SK-N-SH (cell line): ENCODE data around the gene PLD3. TPM values are rescaled to one million over a fixed set of nuclear protein-coding genes. Genes with fewer than 3 reads are reported as not detected.

ENCODE experiments used
- CTCF ChIA-PET: fragments of 300-600, 350-600 bp; formaldehyde crosslinking; extraction: SDS; loops from one replicate; lab custom pipeline; 2021; lab: Yijun Ruan, JAX
- POLR2A ChIA-PET: fragments of 350-600 bp; sonication (Branson Sonifier 250); formaldehyde crosslinking; extraction: SDS; loops from one replicate; lab custom pipeline; 2020; ENCODE audit warnings: antibody characterized with exemption, inconsistent platforms; lab: Yijun Ruan, JAX
- DNase-seq: peaks from one replicate; pipeline ENCODE4 v3.0.0; 2012
- H2AFZ ChIP-seq: fragments of 200-600 bp; sonication (generic); 2 replicates; pipeline ENCODE4 v1.8.1; 2016; ENCODE audit warnings: antibody characterized with exemption, mild to moderate bottlenecking, low read depth
- H3F3A ChIP-seq: fragments of 200-600 bp; sonication (generic); replicated peaks from 2 replicates; pipeline ENCODE3; 2016; ENCODE audit warnings: antibody characterized with exemption, mild to moderate bottlenecking; ENCODE audit not compliant: insufficient read depth
- H3K27ac ChIP-seq, 2 experiments: fragments of 200-500 bp in 1 of 2; fragments of 200-600 bp in 1 of 2; sonication (Bioruptor generic) in 1 of 2; sonication (generic), shearing (Covaris generic) in 1 of 2; 2 replicates each; pipeline versions ENCODE4 v1.5.1 to v1.6.1; 2014 to 2016; ENCODE audit warnings: low read depth in 2 of 2, inconsistent platforms in 1 of 2, low read length in 1 of 2, mild to moderate bottlenecking in 1 of 2, mixed read lengths in 1 of 2
- H3K27me3 ChIP-seq: fragments of 200-600 bp; sonication (generic), shearing (Covaris generic); 2 replicates; pipeline ENCODE4 v1.6.1; 2016; ENCODE audit warnings: mixed run types; ENCODE audit not compliant: insufficient read depth
- H3K36me3 ChIP-seq, 2 experiments: fragments of 200-500 bp in 1 of 2; fragments of 200-600 bp in 1 of 2; sonication (Bioruptor generic) in 1 of 2; sonication (generic) in 1 of 2; replicated peaks in 1 of 2; 2 replicates each; pipeline versions ENCODE3 to v1.5.1; 2014 to 2016; ENCODE audit warnings: low read length in 1 of 2, mild to moderate bottlenecking in 1 of 2; ENCODE audit not compliant: insufficient read depth in 2 of 2, control insufficient read depth in 1 of 2
- H3K4me1 ChIP-seq, 2 experiments: fragments of 200-500 bp in 1 of 2; fragments of 200-600 bp in 1 of 2; sonication (Bioruptor generic) in 1 of 2; sonication (generic), shearing (Covaris generic) in 1 of 2; 2 replicates each; pipeline versions ENCODE4 v1.5.1 to v1.6.1; 2014 to 2016; ENCODE audit warnings: low read depth in 1 of 2, low read length in 1 of 2, mixed run types in 1 of 2; ENCODE audit not compliant: insufficient read depth in 2 of 2, control insufficient read depth in 1 of 2
- H3K4me2 ChIP-seq: fragments of 200-600 bp; sonication (generic), shearing (Covaris generic); 2 replicates; pipeline ENCODE4 v1.6.1; 2017; ENCODE audit warnings: mixed run types
- H3K4me3 ChIP-seq, 2 experiments: fragments of 200-500 bp in 1 of 2; fragments of 200-600 bp in 1 of 2; sonication (Bioruptor generic) in 1 of 2; sonication (generic), shearing (Covaris generic) in 1 of 2; 2 replicates each; pipeline versions ENCODE4 v1.5.1 to v1.8.1; 2014 to 2016; ENCODE audit warnings: low read depth in 2 of 2, inconsistent platforms in 1 of 2, low read length in 1 of 2, mild to moderate bottlenecking in 1 of 2, mixed read lengths in 1 of 2, moderate library complexity in 1 of 2
- H3K79me2 ChIP-seq: fragments of 200-600 bp; sonication (generic); 2 replicates; pipeline ENCODE4 v1.8.1; 2017; ENCODE audit warnings: mild to moderate bottlenecking; ENCODE audit not compliant: insufficient read depth
- H3K9ac ChIP-seq: fragments of 200-600 bp; sonication (generic); 2 replicates; pipeline ENCODE4 v1.6.1; 2017; ENCODE audit warnings: mixed run types
- H3K9me2 ChIP-seq: fragments of 200-600 bp; sonication (generic); 2 replicates; pipeline ENCODE4 v1.6.1; 2017; ENCODE audit warnings: mixed run types
- H3K9me3 ChIP-seq: fragments of 200-600 bp; sonication (generic); 2 replicates; pipeline ENCODE4 v1.6.1; 2017; ENCODE audit warnings: mixed run types, mild to moderate bottlenecking, moderate library complexity
- H4K20me1 ChIP-seq: fragments of 200-600 bp; sonication (generic); 2 replicates; pipeline ENCODE4 v1.6.1; 2017; ENCODE audit warnings: mild to moderate bottlenecking, mixed run types; ENCODE audit not compliant: insufficient read depth
- ELF1 ChIP-seq: IDR thresholded peaks from 2 replicates; pipeline ENCODE4 v1.4.0; 2012
- EZH2phosphoT487 ChIP-seq: fragments of 200-600 bp; sonication (generic); IDR thresholded peaks from 2 replicates; pipeline ENCODE4 v1.6.1; 2017; ENCODE audit warnings: low read depth, mixed run types, mild to moderate bottlenecking, antibody characterized with exemption, moderate library complexity, borderline replicate concordance
- FOSL2 ChIP-seq: IDR thresholded peaks from 2 replicates; pipeline ENCODE4 v1.4.0; 2012; ENCODE audit warnings: low read depth, mild to moderate bottlenecking, moderate library complexity, borderline replicate concordance
- IRF3 ChIP-seq: fragments of 150-350 bp; IDR thresholded peaks from 2 replicates; pipeline ENCODE4 v1.6.1; 2016; ENCODE audit warnings: mild to moderate bottlenecking, low read depth, low read length
- JUND ChIP-seq: IDR thresholded peaks from 2 replicates; pipeline ENCODE4 v1.4.0; 2012
- NFIC ChIP-seq: IDR thresholded peaks from 2 replicates; pipeline ENCODE4 v1.4.0; 2012; ENCODE audit warnings: borderline replicate concordance
- PBX3 ChIP-seq: IDR thresholded peaks from 2 replicates; pipeline ENCODE4; 2012
- REST ChIP-seq: IDR thresholded peaks from 2 replicates; pipeline ENCODE4 v1.6.1; 2012; ENCODE audit warnings: mild to moderate bottlenecking, low read depth, low read length, moderate library complexity
- SIN3A ChIP-seq: IDR thresholded peaks from 2 replicates; pipeline ENCODE4 v1.6.1; 2012; ENCODE audit warnings: low read depth, mild to moderate bottlenecking, low read length, moderate library complexity, borderline replicate concordance
- TAF1 ChIP-seq: IDR thresholded peaks from 2 replicates; pipeline ENCODE4 v1.6.1; 2012; ENCODE audit warnings: low read depth, mild to moderate bottlenecking, low read length, moderate library complexity, borderline replicate concordance
- USF1 ChIP-seq: IDR thresholded peaks from 2 replicates; pipeline ENCODE4 v1.4.0; 2012; ENCODE audit warnings: low read depth, borderline replicate concordance
- YY1 ChIP-seq: IDR thresholded peaks from 2 replicates; pipeline ENCODE4 v1.4.0; 2012; ENCODE audit warnings: low read depth, mild to moderate bottlenecking
- WGBS: methylation state at CpG from one replicate; pipeline ENCODE4 v1.1.6; 2017; ENCODE audit warnings: low lambda C conversion rate; 5-methylcytosine and 5-hydroxymethylcytosine counted together
- polyA plus RNA-seq, 3 experiments: library from polyadenylated mRNA; depleted of rRNA; stranded (reverse); fragments of >200 nt; gene quantifications; 2 replicates each; pipeline ENCODE4 v1.2.3, GENCODE V29; 2012

PLD3 gene
- polyA plus RNA-seq, 1 of the 3 experiments (the other 2 are of a cell fraction) = 511 TPM

- TF ChIP-seq REST (no peak), EZH2phosphoT487 (no peak), PBX3 (no peak), JUND (no peak)
These were observed 32.6 kb upstream of the PLD3 start (continued) for GRCh38 chr19:40315812-40316470.

- TF ChIP-seq SIN3A (no peak), NFIC (no peak), YY1 (no peak), ELF1 (no peak), FOSL2 (no peak), PBX3 (no peak), TAF1 (no peak), USF1 (no peak), IRF3 (no peak)
- POLR2A ChIA-PET = no interaction called here
- CTCF ChIA-PET = interaction anchor here (0.8 to 5.3 kb wide), 4 partner anchors 12 to 317 kb away, joined by 3 to 25 read pairs (median 3); no protein-coding TSS in a partner anchor
- no peak overlapping the region for H2AFZ ChIP-seq
- H3K4me2 ChIP-seq = no peak overlapping the region
- H3K79me2 ChIP-seq = no peaks in the 10 kb centered on the region
- peaks cover 0 to 5% of the 10 kb centered on the region in 2 experiments; a peak in 1 of 4 replicates for H3K4me1 ChIP-seq
- H3K27ac ChIP-seq = no peak overlapping the region
- 97% methylated on average over 7 of the region's 7 CpGs for WGBS
- H3K9me3 ChIP-seq = no peaks in the 10 kb centered on the region
- DNase-seq = no peak
- no peak overlapping the region for H3K4me3 ChIP-seq
- H3K36me3 ChIP-seq = peaks cover 5 to 14% of the 10 kb centered on the region in 2 experiments
- no peak overlapping the region for H3K9ac ChIP-seq
- no peaks in the 10 kb centered on the region for H4K20me1 ChIP-seq
- H3K9me2 ChIP-seq = no peaks in the 10 kb centered on the region
- no peaks in the 10 kb centered on the region for H3F3A ChIP-seq
- H3K27me3 ChIP-seq = no peaks in the 10 kb centered on the region
These were observed 31.2 kb upstream of the PLD3 start for GRCh38 chr19:40317338-40317737.
